ENCODE measurements around the gene SLC9A7.

The SLC9A7 gene

GRCh38 chrX:46695491-46695890 is 63.4 kb downstream of the SLC9A7 start:
- no peak for DNase-seq

DNA sequence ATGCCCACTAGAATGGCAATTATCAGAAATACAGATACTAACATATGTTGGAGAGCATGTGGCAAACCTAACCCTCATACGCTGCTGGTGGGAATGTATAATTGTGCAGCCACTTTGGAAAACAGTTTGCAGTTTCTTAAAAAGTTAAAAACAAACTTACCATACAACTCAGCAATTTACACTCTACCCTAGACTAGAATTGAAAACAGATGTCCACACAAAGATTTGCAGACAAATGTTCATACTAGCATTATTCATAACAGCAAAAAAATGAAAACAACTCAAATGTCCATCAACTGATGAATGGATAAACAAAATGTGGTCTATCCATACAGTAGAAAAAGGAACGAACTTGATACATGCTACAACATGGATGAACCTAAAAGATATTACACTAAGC is 64.4 kb downstream of the SLC9A7 start:
- DNase-seq = no peak

- DNase-seq = no peak
These were observed 65.8 kb downstream of the SLC9A7 start for GRCh38 chrX:46693149-46693548.

GRCh38 chrX:46690818-46691217 is 68.1 kb downstream of the SLC9A7 start:
- DNase-seq = no peak

DNA sequence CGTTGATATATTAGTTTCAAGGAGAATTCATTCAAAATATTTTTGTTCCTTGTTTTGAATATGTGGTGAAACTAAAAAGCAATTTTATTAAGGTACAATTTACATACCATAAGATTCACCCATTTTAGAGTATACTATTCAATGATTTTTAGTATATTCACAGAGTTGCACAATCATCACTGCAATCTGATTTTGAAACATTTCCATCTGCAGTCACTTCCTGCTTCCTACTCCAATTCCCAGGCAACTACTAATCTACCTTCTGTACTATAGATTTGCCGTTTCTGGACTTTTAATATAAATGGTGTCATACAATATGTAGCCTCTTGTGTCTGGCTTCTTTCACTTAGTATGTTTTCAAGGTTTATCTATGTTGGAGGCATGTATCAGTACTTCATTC is 71.3 kb downstream of the SLC9A7 start:
- DNase-seq = no peak

GRCh38 chrX:46686003-46686645 is 72.8 kb downstream of the SLC9A7 start:
- DNase-seq = no peak

DNA sequence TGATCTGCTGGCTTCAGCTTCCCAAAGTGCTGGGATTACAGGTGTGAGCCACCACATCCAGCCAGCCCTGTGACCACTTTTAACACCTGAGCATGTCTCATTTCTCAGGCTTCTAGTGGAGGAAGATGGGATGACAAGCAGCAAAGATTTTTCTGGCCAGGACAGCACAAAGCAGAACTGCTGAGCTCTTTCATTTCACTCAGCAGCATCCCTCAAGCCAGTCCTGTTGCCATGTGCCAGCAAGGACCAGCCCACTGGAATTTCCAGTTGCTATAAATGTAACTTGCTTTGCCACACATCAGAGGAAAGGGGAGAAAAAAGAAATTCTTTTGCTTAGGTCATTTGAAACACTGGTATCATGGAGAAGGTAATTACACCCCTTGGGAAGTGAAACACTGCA is 75.9 kb downstream of the SLC9A7 start:
- no peak for DNase-seq

DNA sequence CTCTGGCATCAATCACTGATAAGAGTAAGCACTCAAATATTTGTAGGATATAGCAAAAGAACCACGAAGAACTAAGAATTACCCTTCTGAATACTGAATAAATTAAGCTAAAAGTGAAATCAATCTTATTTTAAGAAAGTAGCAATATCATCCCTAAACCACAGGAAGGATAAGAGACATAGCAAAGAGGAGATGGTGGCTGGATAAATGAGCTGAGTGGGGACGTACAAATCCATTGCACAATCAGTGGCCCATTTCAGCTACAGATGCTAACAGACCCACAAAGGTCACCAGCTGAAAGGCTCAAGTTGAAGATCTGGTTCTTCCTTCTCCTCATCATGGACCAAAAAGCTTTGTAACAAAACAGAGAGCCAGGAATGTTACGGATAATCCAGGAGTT is 77.1 kb downstream of the SLC9A7 start:
- no peak for DNase-seq

DNA sequence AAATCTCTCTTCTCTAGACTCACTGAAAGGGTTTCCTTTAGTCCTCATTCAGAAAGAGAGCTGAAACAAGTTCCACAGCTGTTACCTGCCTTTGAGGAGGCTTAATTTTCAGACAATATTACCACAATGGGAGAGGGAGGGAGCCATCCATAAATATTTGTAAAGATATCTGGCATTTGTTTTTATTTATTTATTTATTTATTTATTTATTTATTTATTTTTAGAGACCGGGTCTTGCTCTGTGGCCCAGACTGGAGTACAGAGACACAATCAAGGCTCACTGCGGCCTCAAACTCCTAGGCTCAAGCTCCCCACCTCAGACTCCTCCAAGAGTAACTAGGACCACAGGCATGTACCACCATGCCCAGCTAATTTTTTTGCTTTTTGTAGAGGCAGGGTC is 80.7 kb downstream of the SLC9A7 start:
- no peak for DNase-seq

DNA sequence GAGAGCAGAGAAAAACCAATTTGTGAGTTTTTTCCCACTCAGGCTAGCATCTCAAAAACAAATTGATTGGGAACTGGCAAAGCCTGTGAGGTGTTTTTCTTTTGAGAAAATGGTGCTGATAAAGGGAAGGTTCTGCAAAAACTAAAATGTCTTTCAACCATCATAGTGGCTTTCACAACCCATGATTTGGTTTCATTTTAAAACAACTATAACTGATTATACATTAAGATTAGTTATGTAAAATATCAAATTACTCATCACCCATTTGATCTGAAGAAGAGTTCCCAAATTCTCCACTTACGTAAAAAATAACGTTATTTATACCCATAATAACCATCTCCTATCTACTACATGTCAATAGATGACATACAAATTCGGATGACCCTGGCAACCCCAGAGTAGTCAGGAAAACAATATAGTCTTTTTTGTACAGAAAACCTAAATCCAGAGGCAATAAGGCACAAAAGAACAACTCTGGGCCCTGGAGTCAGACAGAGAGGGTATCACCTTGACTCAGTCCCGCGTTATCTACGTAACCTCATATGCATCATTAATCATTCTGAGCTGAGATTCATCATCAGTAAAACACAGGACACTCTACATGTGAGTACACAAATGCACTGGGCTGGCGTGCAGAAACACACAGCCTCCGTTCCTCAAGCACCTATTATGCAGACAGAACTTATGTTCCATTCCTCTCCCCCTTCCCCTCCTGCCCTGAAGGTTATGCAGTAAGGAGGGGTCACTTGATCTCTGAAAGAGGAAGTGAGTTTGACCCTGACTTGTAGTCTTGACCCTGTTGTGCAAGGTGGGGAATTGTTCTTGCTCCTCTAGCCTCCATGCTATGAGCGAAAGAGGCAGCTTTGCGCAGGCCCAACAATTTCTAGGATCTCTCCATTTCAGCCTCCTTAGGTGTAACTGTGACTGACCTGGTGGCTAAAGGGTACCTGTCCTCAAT is 82.2 kb downstream of the SLC9A7 start:
- DNase-seq = no peak

DNA sequence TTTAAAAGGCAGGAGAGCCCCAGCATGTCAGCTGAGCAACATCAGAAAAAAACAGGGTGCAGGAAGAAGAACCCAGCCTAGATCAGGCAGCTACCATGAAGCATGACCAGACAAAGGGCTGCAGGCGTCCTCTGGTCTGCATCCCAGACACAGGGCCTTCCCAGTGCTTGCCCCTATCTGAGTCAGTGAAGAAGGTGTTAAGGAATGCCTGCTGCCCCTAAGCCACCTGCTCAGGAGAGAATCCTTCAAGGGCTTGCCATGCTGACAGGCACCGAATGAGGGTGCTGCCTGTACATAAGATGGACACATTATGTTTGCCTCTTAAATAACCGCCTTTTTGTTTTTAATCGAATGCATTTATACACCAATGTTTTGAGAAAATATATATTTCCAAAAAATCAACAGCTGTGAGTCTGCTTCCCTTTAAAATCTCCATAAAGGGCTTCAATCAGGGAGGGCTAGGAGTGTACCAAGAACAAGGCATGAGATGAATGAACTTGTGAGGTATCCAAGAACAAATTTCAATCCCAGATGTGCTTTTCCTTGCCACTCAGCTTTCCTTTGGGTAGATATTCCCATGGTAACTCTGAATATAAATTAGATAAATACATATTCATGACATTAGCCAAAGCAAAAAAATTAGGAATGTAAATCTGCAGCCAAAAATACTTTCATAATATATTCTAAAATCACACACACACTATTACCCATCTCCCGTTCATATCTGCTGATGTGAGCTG is 85.1 kb downstream of the SLC9A7 start:
- DNase-seq = no peak

DNA sequence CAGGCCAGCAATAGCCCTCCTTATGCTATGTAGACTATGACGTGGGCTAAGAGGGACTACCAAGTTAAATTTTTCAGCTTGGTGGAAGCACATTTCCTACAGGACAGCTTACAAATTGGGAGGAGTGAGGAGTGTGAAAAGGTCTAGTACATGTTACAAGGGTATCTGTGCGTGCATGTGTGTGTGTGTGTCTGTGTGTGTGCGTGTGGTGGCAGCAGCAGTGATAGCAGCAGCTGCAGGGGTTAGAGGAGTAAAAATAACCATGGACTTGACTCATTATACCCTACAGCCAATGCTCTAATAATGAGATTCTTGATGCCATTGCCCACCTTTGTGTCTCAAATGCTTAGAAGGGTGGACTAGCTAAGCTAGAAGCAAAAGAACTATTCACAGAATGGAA is 88.6 kb downstream of the SLC9A7 start:
- no peak for DNase-seq

GRCh38 chrX:46666831-46667230 is 92.1 kb downstream of the SLC9A7 start:
- no peak for DNase-seq

DNA sequence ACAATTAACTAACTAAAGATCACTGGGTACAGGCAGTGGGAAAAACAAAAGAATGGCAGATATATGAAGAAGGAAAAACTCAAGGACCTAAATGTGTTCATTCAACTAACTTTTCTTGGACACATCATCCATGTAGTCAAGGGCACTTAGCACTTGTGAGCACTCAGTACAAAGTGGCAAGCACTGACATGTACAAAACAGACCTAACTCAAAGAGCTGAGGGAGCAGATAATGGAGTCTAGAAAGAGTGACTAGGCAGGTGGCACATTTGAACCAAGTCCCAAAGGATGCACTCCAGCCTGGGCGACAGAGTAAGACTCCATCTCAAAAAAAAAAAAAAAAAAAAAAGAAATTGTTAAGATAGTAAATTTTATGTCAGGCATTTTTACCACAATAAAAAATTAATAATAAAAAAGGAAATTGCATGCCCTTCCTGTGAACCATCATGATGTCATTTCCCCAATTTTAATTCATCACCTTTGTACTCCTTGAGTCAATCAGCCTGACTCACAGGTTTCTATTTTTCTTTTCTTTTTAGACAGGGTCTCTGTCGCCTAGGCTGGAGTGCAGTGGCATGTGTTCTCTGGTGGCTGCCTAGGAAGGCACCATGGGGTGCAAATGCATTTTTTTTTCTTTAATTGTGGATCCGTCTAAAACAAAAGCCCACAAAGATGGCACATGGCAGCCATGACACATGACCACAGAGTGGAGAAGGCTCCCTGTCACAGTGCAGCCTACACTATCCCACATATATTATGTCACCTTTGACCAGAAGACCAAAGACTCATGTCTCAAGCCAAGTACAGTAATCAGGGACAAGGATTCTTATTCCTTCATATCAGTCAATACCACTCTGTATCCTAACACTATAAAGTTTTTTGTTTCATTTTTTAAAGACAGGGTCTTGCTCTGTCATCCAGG is 93.4 kb downstream of the SLC9A7 start:
- no peak for DNase-seq

DNA sequence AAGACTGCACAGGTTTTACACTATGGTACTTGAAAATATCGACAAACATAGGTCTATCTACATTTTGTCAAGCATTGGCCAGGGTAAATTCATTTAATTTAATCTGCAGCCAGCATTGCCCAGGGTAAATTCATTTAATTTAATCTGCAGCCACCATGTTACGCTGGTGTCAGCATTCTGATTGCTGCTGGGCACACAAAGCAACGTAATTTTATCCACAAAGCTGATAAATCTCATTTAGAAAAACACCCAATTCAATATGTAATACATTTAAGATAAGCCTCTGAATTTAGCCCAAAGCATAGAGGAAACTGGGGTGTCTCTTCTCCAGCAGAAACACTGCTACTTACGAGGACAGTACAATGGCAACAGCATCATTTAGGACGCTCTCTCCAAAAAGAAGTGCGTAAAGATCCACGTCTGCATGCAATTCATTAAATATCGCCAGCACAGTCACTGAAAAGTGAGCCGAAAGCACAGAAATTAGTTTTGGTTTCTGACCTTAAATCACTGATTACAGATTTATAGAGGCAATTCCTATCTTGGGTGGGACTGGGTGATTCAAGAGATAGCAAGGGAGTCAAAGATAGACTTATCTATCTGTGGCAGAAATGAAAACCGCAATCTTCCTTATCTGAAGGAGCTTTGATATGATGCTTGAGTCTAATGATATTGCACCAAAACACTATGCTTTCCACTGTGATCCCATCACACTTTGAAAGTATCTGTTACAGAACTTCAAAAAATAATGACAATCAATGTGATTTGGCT is 96.5 kb downstream of the SLC9A7 start:
- DNase-seq = no peak

DNA sequence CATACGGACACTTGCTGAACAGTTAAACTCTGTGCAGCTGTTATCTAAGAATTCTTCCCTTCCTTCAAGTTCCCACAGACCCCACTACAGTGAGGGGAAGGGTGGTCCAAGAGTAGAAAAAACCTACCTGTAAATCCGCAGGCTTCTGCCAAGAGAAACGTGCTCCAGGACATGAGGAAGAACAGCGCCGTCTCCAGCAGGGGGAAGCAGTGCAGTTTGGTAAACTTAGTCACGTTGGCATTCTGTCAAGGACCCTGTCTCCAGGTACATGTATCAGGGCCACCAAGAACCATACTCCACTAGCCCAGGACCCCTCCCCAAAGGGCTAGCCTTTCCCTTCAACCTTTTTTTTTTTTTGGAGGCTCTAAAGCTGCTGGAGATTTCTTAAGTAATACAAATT is 105.4 kb downstream of the SLC9A7 start:
- no peak for DNase-seq

GRCh38 chrX:46649421-46650260 is 109.3 kb downstream of the SLC9A7 start:
- DNase-seq = no peak

DNA sequence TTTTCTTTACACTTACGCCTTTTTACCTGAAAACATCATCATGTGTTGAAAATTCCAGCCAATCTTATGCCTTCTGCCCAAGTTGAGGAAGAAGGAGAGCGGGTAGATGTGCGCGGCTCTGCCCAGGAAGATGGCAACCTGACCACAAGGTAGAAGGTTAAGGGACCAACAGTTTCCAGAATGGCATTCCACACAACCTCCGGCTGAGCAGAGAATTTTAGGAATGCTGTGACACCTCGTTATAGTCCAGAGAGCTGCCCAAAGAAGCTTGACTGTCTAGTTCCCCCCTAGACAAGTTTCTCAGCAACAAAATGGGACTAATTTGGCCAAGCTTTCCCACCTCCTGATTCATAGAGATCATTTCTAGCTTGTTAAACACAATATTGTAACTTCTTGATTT is 110.3 kb downstream of the SLC9A7 start:
- DNase-seq = no peak

DNA sequence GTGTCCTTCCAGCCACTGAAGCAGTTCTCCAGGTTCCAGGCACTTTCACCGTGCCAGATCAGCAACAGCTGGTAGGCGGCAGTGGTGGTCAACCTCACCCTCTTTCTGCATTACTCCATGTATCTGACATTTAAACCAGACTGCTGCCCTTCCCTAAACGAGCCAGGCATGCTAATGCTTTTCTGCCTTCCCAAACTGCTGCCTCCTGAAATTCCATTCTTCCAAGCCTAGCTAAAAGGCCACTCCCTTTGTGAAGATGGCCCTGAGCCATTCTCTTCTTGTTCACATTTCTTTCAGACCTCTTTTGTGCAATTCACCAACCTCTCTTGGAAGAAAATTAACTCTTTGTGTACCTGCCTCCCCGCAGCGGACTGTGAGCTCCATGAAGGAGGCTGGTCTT is 111.7 kb downstream of the SLC9A7 start:
- DNase-seq = no peak

- DNase-seq = no peak
These were observed 113.3 kb downstream of the SLC9A7 start for GRCh38 chrX:46645614-46646013.

- DNase-seq = no peak
These were observed 115.3 kb downstream of the SLC9A7 start for GRCh38 chrX:46643636-46644035.
